K562 (cell line): ENCODE data around the gene GPATCH11. TPM values are rescaled to one million over a fixed set of nuclear protein-coding genes. Genes with fewer than 3 reads are reported as not detected.

ENCODE experiments used
- ATAC-seq: fragments of 200-7000 bp; cut with Tn5 transposase; 3 replicates; pipeline ENCODE4 v1.9.1; 2020; ENCODE audit warnings: moderate library complexity
- BruUV-seq: library from RNA; stranded (reverse); fragments of 400-500 nt; replicated peaks from 2 replicates; lab custom pipeline; 2021; lab: Mats Ljungman, UMichigan
- CTCF ChIA-PET: fragments of 300-600 bp; formaldehyde crosslinking; extraction: SDS; loops from one replicate; lab custom pipeline; 2021; ENCODE audit warnings: low intra/inter-chr PET ratio; lab: Yijun Ruan, JAX
- POLR2A ChIA-PET: fragments of 300-600, 350-650 bp; sonication (Branson Sonifier 250); formaldehyde crosslinking; extraction: SDS; loops from one replicate; lab custom pipeline; 2021; ENCODE audit warnings: antibody characterized with exemption, inconsistent platforms; lab: Yijun Ruan, JAX
- DNase-seq, 4 experiments: peaks; one replicate each; pipeline versions ENCODE4 v3.0.0 to v3.0.0-alpha.2; 2011 to 2018; ENCODE audit warnings: low spot score in 3 of 4, mixed read lengths in 3 of 4; ENCODE audit errors: extremely low read depth in 1 of 4
- FAIRE-seq: peaks from 2 replicates; lab custom pipeline; 2011; peaks lifted over from hg19 to GRCh38; lab: Jason Lieb, UNC
- H2AFZ ChIP-seq: 2 replicates; pipeline ENCODE4 v1.6.0; 2011; ENCODE audit warnings: low read depth, low read length, control low read depth, inconsistent platforms
- H3K27ac ChIP-seq: fragments of 200-600 bp; 3 replicates; pipeline ENCODE4 v1.8.0; 2011; ENCODE audit warnings: low read depth, mild to moderate bottlenecking, control low read depth, inconsistent platforms, low read length, moderate library complexity, mixed read lengths; ENCODE audit errors: extremely low read depth
- H3K27me3 ChIP-seq, 2 experiments: fragments of 300-600 bp in 1 of 2; 2 replicates in 1 of 2; 3 replicates in 1 of 2; pipeline versions ENCODE4 v1.6.0 to v1.8.0; 2011; ENCODE audit warnings: inconsistent platforms in 2 of 2, low read length in 2 of 2, mild to moderate bottlenecking in 1 of 2, mixed read lengths in 1 of 2, moderate library complexity in 1 of 2; ENCODE audit not compliant: control insufficient read depth in 2 of 2, insufficient read depth in 2 of 2
- H3K36me3 ChIP-seq: fragments of 300-600 bp; 3 replicates; pipeline ENCODE4 v1.8.0; 2011; ENCODE audit warnings: mild to moderate bottlenecking, low read length, inconsistent platforms; ENCODE audit not compliant: control insufficient read depth, insufficient read depth
- H3K4me1 ChIP-seq, 2 experiments: fragments of 200-600 bp in 1 of 2; replicated peaks in 1 of 2; 2 replicates in 1 of 2; 3 replicates in 1 of 2; pipeline versions ENCODE4 v1.5.1 to v1.8.0; 2011; ENCODE audit warnings: inconsistent platforms in 2 of 2, low read length in 2 of 2, mild to moderate bottlenecking in 1 of 2, mixed read lengths in 1 of 2, moderate library complexity in 1 of 2; ENCODE audit not compliant: control insufficient read depth in 2 of 2, insufficient read depth in 2 of 2
- H3K4me2 ChIP-seq: 2 replicates; pipeline ENCODE4 v1.6.1; 2011; ENCODE audit warnings: low read length, control low read depth, inconsistent platforms, mixed read lengths; ENCODE audit not compliant: insufficient read depth
- H3K4me3 ChIP-seq: fragments of 200-600 bp; sonication (generic), shearing (Covaris generic); 2 replicates; pipeline ENCODE4 v1.5.1; 2016; ENCODE audit warnings: control low read depth, inconsistent platforms
- H3K79me2 ChIP-seq: fragments of 200-600 bp; 3 replicates; pipeline ENCODE4 v1.8.0; 2011; ENCODE audit warnings: low read length, inconsistent platforms; ENCODE audit not compliant: control insufficient read depth, insufficient read depth
- H3K9ac ChIP-seq, 2 experiments: 2 replicates each; pipeline versions ENCODE4 v1.6.0 to v1.6.1; 2011; ENCODE audit warnings: low read depth in 2 of 2, low read length in 2 of 2, control low read depth in 1 of 2, inconsistent platforms in 1 of 2, mild to moderate bottlenecking in 1 of 2, mixed read lengths in 1 of 2; ENCODE audit not compliant: insufficient read depth in 1 of 2
- H3K9me1 ChIP-seq: one replicate; pipeline ENCODE4 v1.6.0; 2011; ENCODE audit warnings: inconsistent platforms, mild to moderate bottlenecking, low read length, moderate library complexity; ENCODE audit not compliant: control insufficient read depth, insufficient read depth
- H3K9me3 ChIP-seq: replicated peaks from 2 replicates; pipeline ENCODE4 v1.5.1; 2011; ENCODE audit warnings: low read depth, low read length, inconsistent platforms; ENCODE audit not compliant: control insufficient read depth, insufficient read depth
- H4K20me1 ChIP-seq: replicated peaks from 2 replicates; pipeline ENCODE4 v1.6.1; 2011; ENCODE audit warnings: low read length, inconsistent platforms, mixed read lengths; ENCODE audit not compliant: control insufficient read depth, insufficient read depth
- ATF1 ChIP-seq, 2 experiments: fragments of 450-650 bp in 1 of 2; IDR thresholded peaks; 2 replicates each; pipeline ENCODE4 v1.6.1; 2016; ENCODE audit warnings: missing compliant biosample characterization in 1 of 2, missing genetic modification characterization in 1 of 2
- CCNT2 ChIP-seq: IDR thresholded peaks from 2 replicates; pipeline ENCODE4 v1.6.1; 2011; ENCODE audit warnings: borderline replicate concordance, low read depth, mild to moderate bottlenecking, moderate library complexity, mixed read lengths, low read length; ENCODE audit not compliant: insufficient read length; ENCODE audit errors: extremely low read depth
- CHD4 ChIP-seq: fragments of 200-600 bp; sonication (generic); IDR thresholded peaks from 3 replicates; pipeline ENCODE4 v1.6.1; 2012; ENCODE audit warnings: low read depth, mild to moderate bottlenecking, mixed read lengths, low read length, inconsistent platforms; ENCODE audit not compliant: insufficient read depth, insufficient replicate concordance, poor library complexity, severe bottlenecking
- FOXJ2 ChIP-seq: fragments of 200-800 bp; sonication (Bioruptor generic); IDR thresholded peaks from 2 replicates; pipeline ENCODE4 v1.6.1; 2016; ENCODE audit warnings: missing genetic modification characterization, missing compliant biosample characterization
- MCM7 ChIP-seq, 2 experiments: fragments of 450-650 bp; IDR thresholded peaks; 2 replicates each; pipeline ENCODE4 v1.6.1; 2016 to 2018
- PCBP1 ChIP-seq: fragments of 200-400 bp; formaldehyde crosslinking; IDR thresholded peaks from 2 replicates; pipeline ENCODE4 v1.6.1; 2018; ENCODE audit warnings: mild to moderate bottlenecking, low read depth, low read length; ENCODE audit not compliant: poor library complexity, severe bottlenecking
- RFX1 ChIP-seq: fragments of 450-650 bp; IDR thresholded peaks from 2 replicates; pipeline ENCODE4 v1.6.1; 2016; ENCODE audit warnings: mild to moderate bottlenecking, moderate library complexity
- ZNF311 ChIP-seq: fragments of 250-450 bp; sonication (Bioruptor Pico); IDR thresholded peaks from 2 replicates; pipeline ENCODE4 v1.4.0; 2020; ENCODE audit warnings: mild to moderate bottlenecking, moderate library complexity
- ZNF445 ChIP-seq: fragments of 250-450 bp; sonication (Bioruptor Pico); IDR thresholded peaks from 2 replicates; pipeline ENCODE4 v1.4.0; 2020; ENCODE audit warnings: low read depth, mild to moderate bottlenecking, moderate library complexity
- WGBS: fragments of 100-300 bp; shearing (Covaris generic); methylation state at CpG from one replicate; pipeline ENCODE4 v1.1.6; 2016; ENCODE audit warnings: low coverage, mixed read lengths; ENCODE audit not compliant: insufficient coverage; ENCODE audit errors: missing lambda C conversion rate; 5-methylcytosine and 5-hydroxymethylcytosine counted together
- in situ Hi-C: fragments of 300-500 bp; cut with MboI; formaldehyde crosslinking; loops from 4 replicates; pipeline ENCODE4 v1.15.0; 2018; ENCODE audit warnings: inconsistent platforms, mixed read lengths
- intact Hi-C: fragments of 100-400 bp; cut with micrococcal nuclease; formaldehyde crosslinking; loops from 2 replicates; pipeline ENCODE4 v1.14.2; 2022
- polyA plus RNA-seq, 8 experiments: library from polyadenylated mRNA; depleted of rRNA in 4 of 8; stranded (reverse) in 5 of 8; unstranded in 3 of 8; fragments of >200 nt; fragmentation: Nextera tagmentation in 2 of 8; fragmentation: Illumina TruSeq in 1 of 8; extraction: Ambion mirVana in 2 of 8; extraction: Trizol in 1 of 8; gene quantifications; 2 replicates each; pipeline versions ENCODE4 v1.2.1 to v1.2.3, GENCODE V29; 2011 to 2014; ENCODE audit warnings: inconsistent platforms in 1 of 8, missing spikeins in 1 of 8
- total RNA-seq, 7 experiments: library from RNA; depleted of rRNA in 6 of 7; stranded (reverse); fragments of >200 nt in 6 of 7; fragmentation: Illumina TruSeq in 2 of 7; extraction: Trizol in 2 of 7; gene quantifications; 2 replicates each; pipeline versions ENCODE4 v1.2.1 to v1.2.3, GENCODE V29; 2011 to 2021; ENCODE audit warnings: low replicate concordance in 1 of 7

Gene GPATCH11
- total and polyA plus RNA-seq, 9 of the 15 experiments (the other 6 are each of a cell fraction or from before 2014, with no cell fraction given): 7.9 to 23.9 (median 15.2) TPM

GRCh38 chr2:37080266-37080665 lies 4.1 kb upstream of the GPATCH11 start:
- no peak for ATAC-seq
- intact Hi-C loops (no loop called here), in situ Hi-C loops (no loop called here)
- Histone ChIP-seq H3K4me3 (no peak overlapping the region), H2AFZ (no peak overlapping the region), H4K20me1 (no peaks in the 10 kb centered on the region), H3K9me1 (no peaks in the 10 kb centered on the region), H3K27ac (no peak overlapping the region), H3K27me3 (no peaks in the 10 kb centered on the region), H3K4me1 (peaks cover 4 to 5% of the 10 kb centered on the region in 2 experiments; a peak in 3 of 5 replicates), H3K4me2 (no peak overlapping the region), H3K36me3 (peaks cover 41% of the 10 kb centered on the region), H3K79me2 (peaks cover 23% of the 10 kb centered on the region), H3K9ac (no peak overlapping the region), H3K9me3 (no peaks in the 10 kb centered on the region)
- no peak for FAIRE-seq
- no peak for DNase-seq
- peak; percentile 19; the same call in 1 of the 2 replicates for TF ChIP-seq RFX1
- TF ChIP-seq CHD4: no peak
- peak; percentile 25; the same call in 1 of the 2 replicates for TF ChIP-seq FOXJ2 (tag)
- no peak for TF ChIP-seq CCNT2
- 70% methylated on average over 2 of the region's 2 CpGs for WGBS
- ChIA-PET CTCF (no interaction called here), POLR2A (no interaction called here)
- no TSS peak for BruUV-seq

GRCh38 chr2:37080689-37081088 lies 3.6 kb upstream of the GPATCH11 start:
- no peak for DNase-seq
- H3K9me3 ChIP-seq: no peaks in the 10 kb centered on the region
- no peak for FAIRE-seq
- no peak overlapping the region for H2AFZ ChIP-seq
- no peak overlapping the region for H3K4me3 ChIP-seq
- ChIA-PET CTCF (no interaction called here), POLR2A (no interaction called here)
- no peaks in the 10 kb centered on the region for H3K27me3 ChIP-seq
- TF ChIP-seq ATF1 (CRISPR knock-in tag; IDR thresholded peaks at IDR 0.05) (no peak), ATF1 (tag; IDR thresholded peaks at IDR 0.05) (no peak), PCBP1 (no peak), ZNF445 (CRISPR knock-in tag) (no peak), ZNF311 (no peak), MCM7 (IDR thresholded peaks at IDR 0.05) (no peak)
- in situ Hi-C loops (no loop called here), intact Hi-C loops (no loop called here)
- no TSS peak for BruUV-seq
- peaks cover 38% of the 10 kb centered on the region for H3K36me3 ChIP-seq
- WGBS: 47% methylated on average over 3 of the region's 3 CpGs
- no peaks in the 10 kb centered on the region for H4K20me1 ChIP-seq
- H3K27ac ChIP-seq: no peak overlapping the region
- no peaks in the 10 kb centered on the region for H3K9me1 ChIP-seq
- no peak overlapping the region for H3K9ac ChIP-seq
- no peak overlapping the region for H3K4me2 ChIP-seq
- peaks cover 5 to 7% of the 10 kb centered on the region in 2 experiments; a peak in 3 of 5 replicates for H3K4me1 ChIP-seq
- ATAC-seq: no peak
- H3K79me2 ChIP-seq: peaks cover 27% of the 10 kb centered on the region
